Measurements from ENCODE around the gene ZNF121.
"Not testable (repeated sequence)": the region's sequence is repeated elsewhere in the genome, so short reads cannot be mapped to it uniquely, and the experiment has no call there.

- TF ChIP-seq, protein P1, sequence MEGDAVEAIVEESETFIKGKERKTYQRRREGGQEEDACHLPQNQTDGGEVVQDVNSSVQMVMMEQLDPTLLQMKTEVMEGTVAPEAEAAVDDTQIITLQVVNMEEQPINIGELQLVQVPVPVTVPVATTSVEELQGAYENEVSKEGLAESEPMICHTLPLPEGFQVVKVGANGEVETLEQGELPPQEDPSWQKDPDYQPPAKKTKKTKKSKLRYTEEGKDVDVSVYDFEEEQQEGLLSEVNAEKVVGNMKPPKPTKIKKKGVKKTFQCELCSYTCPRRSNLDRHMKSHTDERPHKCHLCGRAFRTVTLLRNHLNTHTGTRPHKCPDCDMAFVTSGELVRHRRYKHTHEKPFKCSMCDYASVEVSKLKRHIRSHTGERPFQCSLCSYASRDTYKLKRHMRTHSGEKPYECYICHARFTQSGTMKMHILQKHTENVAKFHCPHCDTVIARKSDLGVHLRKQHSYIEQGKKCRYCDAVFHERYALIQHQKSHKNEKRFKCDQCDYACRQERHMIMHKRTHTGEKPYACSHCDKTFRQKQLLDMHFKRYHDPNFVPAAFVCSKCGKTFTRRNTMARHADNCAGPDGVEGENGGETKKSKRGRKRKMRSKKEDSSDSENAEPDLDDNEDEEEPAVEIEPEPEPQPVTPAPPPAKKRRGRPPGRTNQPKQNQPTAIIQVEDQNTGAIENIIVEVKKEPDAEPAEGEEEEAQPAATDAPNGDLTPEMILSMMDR (IDR thresholded peaks at IDR 0.05): not testable (repeated sequence)
- not testable (repeated sequence) for TF ChIP-seq POLR2A (IDR thresholded peaks at IDR 0.05)
Observed at GRCh38 chr19:9582081-9582725, 2.1 kb downstream of the ZNF121 start.
